Stimulated activated CD8-positive, alpha-beta memory T cell treated with anti-CD3 and anti-CD28 coated beads, Interleukin-7, amount 100 ng/mL, for 1 hour (primary cell): ENCODE results near the gene SGCD.

Source experiments
- DNase-seq, 2 donors: peaks; one replicate each; pipeline ENCODE4 v3.0.0-alpha.2; 2020; ENCODE audit warnings: low read depth in 2 of 2

The SGCD gene

GRCh38 chr5:156505101-156505500 lies 178.1 kb downstream of the SGCD start:
- DNase-seq: no peak

- DNase-seq: no peak
Observed at GRCh38 chr5:156513123-156513815, 186.3 kb downstream of the SGCD start.

- DNase-seq: no peak
Observed at GRCh38 chr5:156515121-156515520, 188.2 kb downstream of the SGCD start.

- DNase-seq: no peak
Observed at GRCh38 chr5:156515803-156516360, 188.9 kb downstream of the SGCD start.

- no peak for DNase-seq
Observed at GRCh38 chr5:156522651-156523529, 195.9 kb downstream of the SGCD start.

GRCh38 chr5:156523607-156524006 lies 196.6 kb downstream of the SGCD start:
- no peak for DNase-seq

GRCh38 chr5:156526081-156526925 lies 199.3 kb downstream of the SGCD start:
- DNase-seq: no peak

GRCh38 chr5:156527611-156528010 lies 200.6 kb downstream of the SGCD start:
- no peak for DNase-seq

GRCh38 chr5:156528673-156529072 lies 201.7 kb downstream of the SGCD start:
- no peak for DNase-seq

GRCh38 chr5:156529892-156530291 lies 202.9 kb downstream of the SGCD start:
- no peak for DNase-seq

GRCh38 chr5:156531199-156531598 lies 204.2 kb downstream of the SGCD start:
- no peak for DNase-seq

- DNase-seq: no peak
Observed at GRCh38 chr5:156532921-156533320, 206.0 kb downstream of the SGCD start.

GRCh38 chr5:156534085-156534484 lies 207.1 kb downstream of the SGCD start:
- DNase-seq: no peak

GRCh38 chr5:156534906-156535485 lies 208.0 kb downstream of the SGCD start:
- no peak for DNase-seq

GRCh38 chr5:156540491-156540890 lies 213.5 kb downstream of the SGCD start:
- no peak for DNase-seq

GRCh38 chr5:156541582-156541981 lies 214.6 kb downstream of the SGCD start:
- DNase-seq: no peak

- no peak for DNase-seq
Observed at GRCh38 chr5:156543348-156544145, 216.6 kb downstream of the SGCD start.

- no peak for DNase-seq
Observed at GRCh38 chr5:156552855-156553358, 225.9 kb downstream of the SGCD start.

- no peak for DNase-seq
Observed at GRCh38 chr5:156556666-156557406, 229.9 kb downstream of the SGCD start.

- no peak for DNase-seq
Observed at GRCh38 chr5:156560002-156560401, 233.0 kb downstream of the SGCD start.
